ENCODE measurements around the gene ZYG11B.
"Not testable (repeated sequence)": the region's sequence is repeated elsewhere in the genome, so short reads cannot be mapped to it uniquely, and the experiment has no call there.

GRCh38 chr1:52793717-52794116, 67.5 kb downstream of the ZYG11B start:
- TF ChIP-seq CTCF, POLR2AphosphoS5 (IDR thresholded peaks at IDR 0.05): not testable (repeated sequence)
